Muscle layer of duodenum (tissue), 2 donors: ENCODE data around the gene CHIT1.

Source experiments
- H3K27ac ChIP-seq: one replicate; pipeline ENCODE4 v1.7.0; 2013; ENCODE audit warnings: mild to moderate bottlenecking, low read length
- H3K27me3 ChIP-seq: one replicate; pipeline ENCODE4 v1.7.0; 2013; ENCODE audit warnings: low read depth, mild to moderate bottlenecking, control low read depth, low read length
- H3K36me3 ChIP-seq, 2 donors: one replicate each; pipeline ENCODE4 v1.7.0; 2013; ENCODE audit warnings: low read length in 2 of 2, control low read depth in 1 of 2, mild to moderate bottlenecking in 1 of 2; ENCODE audit not compliant: insufficient read depth in 2 of 2, control insufficient read depth in 1 of 2
- H3K4me1 ChIP-seq, 2 donors: one replicate each; pipeline ENCODE4 v1.7.0; 2013; ENCODE audit warnings: low read length in 2 of 2, mild to moderate bottlenecking in 2 of 2, control low read depth in 1 of 2, moderate library complexity in 1 of 2; ENCODE audit not compliant: insufficient read depth in 2 of 2, control insufficient read depth in 1 of 2
- H3K4me3 ChIP-seq, 2 donors: one replicate each; pipeline ENCODE4 v1.7.0; 2013; ENCODE audit warnings: low read length in 2 of 2, low read depth in 1 of 2, mild to moderate bottlenecking in 1 of 2
- H3K9me3 ChIP-seq, 2 donors: one replicate each; pipeline ENCODE4 v1.7.0; 2013; ENCODE audit warnings: low read length in 2 of 2, control low read depth in 1 of 2, mild to moderate bottlenecking in 1 of 2; ENCODE audit not compliant: control insufficient read depth in 1 of 2
- donor health status: healthy.

CHIT1 gene

DNA sequence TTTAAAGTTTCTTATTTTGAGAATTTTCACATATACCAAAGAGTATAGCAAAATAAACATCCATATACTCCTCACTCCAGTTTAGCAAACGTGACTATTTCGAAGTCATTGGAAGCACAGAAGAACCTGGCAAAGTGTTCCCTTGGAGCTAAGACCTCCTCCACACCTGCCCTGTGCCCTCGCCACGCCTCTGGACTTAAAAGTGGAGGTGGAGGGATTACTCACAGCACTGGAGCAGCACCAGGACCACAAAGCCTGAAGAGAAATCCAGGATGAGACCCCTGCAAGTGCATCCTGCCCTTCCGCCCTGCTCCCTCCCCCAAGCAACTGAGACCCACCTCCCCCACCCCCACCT is 43.4 kb downstream of the CHIT1 start:
- Histone ChIP-seq H3K27ac (no peak overlapping the region), H3K4me3 (no peak overlapping the region), H3K36me3 (no peaks in the 10 kb centered on the region)

DNA sequence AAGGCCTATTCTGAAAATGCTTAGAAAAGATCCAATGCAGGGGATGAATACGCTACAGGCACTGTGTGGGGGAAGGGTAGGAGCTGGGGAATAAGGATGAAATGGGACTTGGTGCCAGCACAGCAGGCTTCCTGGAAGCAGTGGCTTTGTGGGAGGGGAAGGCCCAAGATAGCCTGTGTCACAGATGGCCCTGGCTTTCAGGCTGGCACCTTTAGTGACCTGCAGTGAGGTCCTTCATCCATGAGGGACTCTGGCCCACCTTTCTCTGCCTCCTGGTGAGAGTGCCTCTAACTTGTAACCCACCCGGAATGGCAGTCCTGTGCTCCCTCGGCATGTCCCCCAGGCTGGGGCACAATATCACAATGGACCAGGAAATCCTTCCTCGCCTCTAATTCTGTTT is 43.9 kb downstream of the CHIT1 start:
- Histone ChIP-seq H3K27me3 (no peaks in the 10 kb centered on the region), H3K4me3 (no peak overlapping the region), H3K36me3 (no peaks in the 10 kb centered on the region), H3K27ac (no peak overlapping the region), H3K4me1 (peaks cover 0 to 10% of the 10 kb centered on the region in 2 donors), H3K9me3 (no peaks in the 10 kb centered on the region)

More for the DNA sequence above, 43.4 kb downstream of the CHIT1 start:
- Histone ChIP-seq H3K4me1 (peaks cover 0 to 10% of the 10 kb centered on the region in 2 donors), H3K27me3 (no peaks in the 10 kb centered on the region), H3K9me3 (no peaks in the 10 kb centered on the region)

DNA sequence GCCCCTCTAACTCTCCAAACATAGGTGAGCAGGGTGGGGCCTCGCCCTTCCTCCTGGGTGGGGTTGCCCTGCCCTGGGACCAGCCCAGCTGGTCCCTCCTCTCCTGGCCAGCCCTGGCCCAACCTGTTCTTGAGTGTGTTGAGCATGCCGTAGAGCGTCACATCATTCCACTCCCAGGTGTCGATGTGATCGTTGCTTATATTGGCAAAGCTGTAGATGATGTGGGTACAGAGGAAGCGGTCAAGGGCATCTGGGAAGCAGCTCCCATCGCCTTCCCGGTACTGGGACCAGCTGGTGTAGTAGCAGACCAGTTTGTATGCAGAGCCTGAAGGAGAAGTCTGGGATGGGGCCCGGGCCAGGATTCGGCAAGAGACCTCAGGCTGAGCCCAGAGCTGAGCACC is 44.4 kb downstream of the CHIT1 start:
- Histone ChIP-seq H3K36me3 (no peaks in the 10 kb centered on the region), H3K27ac (no peak overlapping the region), H3K4me3 (no peak overlapping the region), H3K9me3 (no peaks in the 10 kb centered on the region), H3K27me3 (no peaks in the 10 kb centered on the region), H3K4me1 (peaks cover 0 to 10% of the 10 kb centered on the region in 2 donors)

DNA sequence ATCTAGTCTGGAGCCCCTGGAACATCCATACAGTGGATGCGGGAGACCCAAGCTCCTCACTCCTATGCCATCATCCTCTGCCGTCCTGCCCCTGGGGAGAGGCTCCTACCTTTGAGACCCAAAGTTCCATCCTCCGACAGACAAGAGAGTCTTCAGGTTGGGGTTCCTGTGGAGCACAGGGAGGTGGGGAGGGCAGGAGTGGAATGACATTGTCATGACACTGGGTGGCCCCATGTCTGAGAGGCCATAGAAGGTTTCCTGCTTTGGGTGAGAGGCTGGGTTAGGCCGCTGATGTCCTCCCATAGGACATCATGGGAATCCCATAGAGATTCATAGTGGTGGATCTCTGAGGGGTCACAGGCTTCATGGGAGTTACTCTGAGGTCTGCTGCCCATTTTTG is 45.0 kb downstream of the CHIT1 start:
- H3K27me3 ChIP-seq: no peaks in the 10 kb centered on the region
- H3K4me3 ChIP-seq: no peak overlapping the region

DNA sequence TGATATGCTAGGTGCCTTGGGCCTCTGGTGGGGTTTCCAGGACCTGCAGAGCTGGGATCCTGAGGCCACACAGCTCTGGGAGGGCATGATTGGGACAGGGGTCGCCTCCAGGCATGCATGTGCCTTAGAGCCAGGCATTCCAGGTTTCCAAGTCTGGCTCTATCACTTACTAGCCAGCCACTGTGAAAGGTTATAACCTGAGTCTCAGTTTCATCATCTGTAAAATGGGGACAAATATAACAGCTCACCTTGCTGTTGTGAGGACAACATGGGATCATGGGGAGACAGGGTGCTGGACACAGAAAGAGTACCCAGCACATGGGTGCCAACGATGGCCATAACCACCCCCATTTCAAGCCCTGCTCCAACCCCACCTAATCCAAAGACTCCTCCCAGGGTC is 45.6 kb downstream of the CHIT1 start:
- Histone ChIP-seq H3K27ac (no peak overlapping the region), H3K4me3 (no peak overlapping the region), H3K36me3 (no peaks in the 10 kb centered on the region), H3K9me3 (no peaks in the 10 kb centered on the region), H3K27me3 (no peaks in the 10 kb centered on the region), H3K4me1 (peaks cover 0 to 10% of the 10 kb centered on the region in 2 donors)

More for the DNA sequence above, 45.0 kb downstream of the CHIT1 start:
- no peaks in the 10 kb centered on the region for H3K9me3 ChIP-seq
- no peaks in the 10 kb centered on the region for H3K36me3 ChIP-seq
- H3K27ac ChIP-seq: no peak overlapping the region
- H3K4me1 ChIP-seq: peaks cover 0 to 10% of the 10 kb centered on the region in 2 donors

DNA sequence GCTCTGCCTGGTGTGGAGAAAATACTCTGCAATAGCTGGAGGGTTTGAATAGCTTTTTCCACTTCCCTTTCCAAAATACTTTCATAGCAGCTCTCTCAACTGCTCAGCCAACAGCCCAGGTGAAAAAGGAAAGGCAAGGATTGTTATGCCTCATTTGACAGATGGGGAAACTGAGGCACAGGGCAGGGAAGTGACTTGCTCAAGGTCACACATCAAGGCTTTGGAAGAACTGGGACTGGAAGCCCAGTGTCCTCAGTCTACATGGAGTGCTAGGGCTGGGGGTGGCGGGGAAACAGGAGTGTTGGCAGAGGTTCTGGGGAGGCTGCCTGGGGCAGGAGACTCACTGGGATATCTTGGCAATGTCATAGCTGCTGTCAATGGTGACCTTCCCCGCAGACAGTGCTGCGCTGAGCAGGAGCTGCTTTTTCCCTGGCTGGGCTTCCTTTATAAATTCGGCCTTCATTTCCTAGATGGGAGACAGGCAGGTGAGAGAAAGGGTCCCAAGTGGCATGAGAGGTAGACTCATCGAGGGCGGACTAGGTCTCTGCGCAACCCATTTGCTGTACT is 47.0 kb downstream of the CHIT1 start:
- Histone ChIP-seq H3K9me3 (no peaks in the 10 kb centered on the region), H3K27me3 (no peaks in the 10 kb centered on the region), H3K27ac (no peak overlapping the region), H3K4me3 (no peak overlapping the region), H3K4me1 (peaks cover 0 to 9% of the 10 kb centered on the region in 2 donors), H3K36me3 (no peaks in the 10 kb centered on the region)

DNA sequence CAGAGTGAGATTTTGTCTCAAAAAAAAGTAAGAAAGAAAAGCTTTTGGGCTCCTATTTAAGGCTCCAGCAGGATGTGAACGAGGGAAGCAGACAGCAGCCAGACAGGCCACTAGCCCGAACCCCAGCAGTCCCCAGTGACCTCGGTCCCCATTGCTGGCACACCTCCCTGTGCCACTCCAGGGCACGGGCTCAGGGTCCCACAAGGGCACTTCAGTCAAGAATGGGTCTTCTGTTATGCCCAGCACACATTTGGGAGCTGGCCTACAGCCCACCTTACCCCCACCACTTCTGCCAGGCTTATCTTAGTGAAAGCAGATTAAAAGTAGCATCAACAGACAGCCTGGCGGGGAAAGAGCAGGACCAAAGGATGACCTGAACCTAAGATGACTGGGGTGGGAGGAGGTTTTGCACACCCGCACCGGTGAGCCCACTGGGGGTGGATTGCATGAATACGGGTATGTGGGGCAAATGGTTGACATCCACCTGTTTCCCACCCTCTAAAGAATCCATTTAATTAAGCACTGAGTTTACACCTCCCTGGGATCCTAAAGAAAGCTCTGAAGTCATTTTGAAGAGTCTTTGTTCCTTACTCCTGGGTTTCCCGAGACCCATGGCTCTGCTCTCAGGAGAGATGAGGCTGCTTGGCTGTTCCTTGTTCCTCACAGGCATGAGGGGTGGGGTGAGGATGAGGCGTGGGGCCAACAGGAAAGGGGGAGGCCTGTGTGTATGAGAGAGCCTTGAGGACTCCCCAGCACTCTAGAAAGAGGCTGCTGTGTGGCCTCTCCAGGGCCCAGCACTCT is 47.7 kb downstream of the CHIT1 start:
- Histone ChIP-seq H3K4me3 (no peak overlapping the region), H3K27me3 (no peaks in the 10 kb centered on the region), H3K4me1 (peaks cover 0 to 2% of the 10 kb centered on the region in 2 donors), H3K9me3 (no peaks in the 10 kb centered on the region), H3K27ac (no peak overlapping the region), H3K36me3 (no peaks in the 10 kb centered on the region)

DNA sequence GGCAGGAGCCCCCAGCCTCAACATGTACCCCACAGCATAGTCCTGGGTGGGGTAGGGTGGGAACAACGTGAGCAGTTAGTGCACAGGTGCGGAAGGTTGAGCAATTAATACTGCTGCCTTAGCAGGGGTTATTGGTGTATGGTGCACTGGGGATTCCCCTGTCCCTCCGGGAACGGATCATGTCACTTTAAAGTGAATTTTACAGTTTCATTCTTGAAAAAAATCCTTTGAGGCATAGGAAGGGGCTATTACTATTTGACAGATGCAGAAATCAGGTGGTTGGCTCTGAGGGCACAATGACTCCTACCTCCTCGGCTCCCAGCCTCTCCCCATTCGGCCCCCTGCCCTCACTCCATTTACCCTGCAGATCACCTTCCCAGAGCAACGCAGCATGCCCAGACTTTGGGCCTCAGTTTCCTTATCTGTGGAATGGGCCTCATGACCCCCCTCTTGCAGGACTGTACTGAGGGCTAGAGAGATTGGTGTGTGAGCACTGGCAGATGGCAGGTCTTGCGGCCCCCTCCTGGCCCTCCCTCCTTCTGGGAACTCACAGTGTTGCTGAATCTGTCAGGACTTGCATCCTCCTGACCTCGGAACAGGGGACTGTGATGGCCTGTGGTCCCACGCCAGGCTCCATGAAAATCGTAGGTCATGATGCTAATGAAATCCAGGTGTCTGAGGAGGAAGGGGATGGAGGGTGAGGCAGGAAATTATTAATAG is 48.7 kb downstream of the CHIT1 start:
- no peaks in the 10 kb centered on the region for H3K4me1 ChIP-seq
- H3K4me3 ChIP-seq: no peak overlapping the region
- no peaks in the 10 kb centered on the region for H3K36me3 ChIP-seq
- H3K27me3 ChIP-seq: no peaks in the 10 kb centered on the region
- H3K27ac ChIP-seq: no peak overlapping the region
- no peaks in the 10 kb centered on the region for H3K9me3 ChIP-seq

DNA sequence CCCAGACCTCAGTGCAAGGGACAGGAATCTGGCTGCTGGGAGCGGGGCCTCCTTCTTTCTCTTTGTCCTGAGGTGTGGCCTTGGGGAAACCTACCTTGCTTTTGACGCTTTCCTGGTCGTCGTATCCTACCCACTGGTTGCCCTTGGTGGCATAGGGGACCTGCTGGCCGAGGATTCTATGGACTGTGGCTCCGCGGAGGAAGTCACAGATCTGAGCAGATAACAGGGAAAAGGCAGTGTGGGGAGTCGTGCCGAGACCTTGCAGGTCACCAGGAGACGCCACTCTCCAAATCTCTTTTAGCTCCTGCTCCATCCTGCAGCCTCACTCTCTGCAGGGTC is 49.8 kb downstream of the CHIT1 start:
- no peaks in the 10 kb centered on the region for H3K9me3 ChIP-seq
- no peak overlapping the region for H3K27ac ChIP-seq
- H3K4me3 ChIP-seq: no peak overlapping the region
- no peaks in the 10 kb centered on the region for H3K4me1 ChIP-seq
- H3K27me3 ChIP-seq: no peaks in the 10 kb centered on the region
- H3K36me3 ChIP-seq: no peaks in the 10 kb centered on the region

DNA sequence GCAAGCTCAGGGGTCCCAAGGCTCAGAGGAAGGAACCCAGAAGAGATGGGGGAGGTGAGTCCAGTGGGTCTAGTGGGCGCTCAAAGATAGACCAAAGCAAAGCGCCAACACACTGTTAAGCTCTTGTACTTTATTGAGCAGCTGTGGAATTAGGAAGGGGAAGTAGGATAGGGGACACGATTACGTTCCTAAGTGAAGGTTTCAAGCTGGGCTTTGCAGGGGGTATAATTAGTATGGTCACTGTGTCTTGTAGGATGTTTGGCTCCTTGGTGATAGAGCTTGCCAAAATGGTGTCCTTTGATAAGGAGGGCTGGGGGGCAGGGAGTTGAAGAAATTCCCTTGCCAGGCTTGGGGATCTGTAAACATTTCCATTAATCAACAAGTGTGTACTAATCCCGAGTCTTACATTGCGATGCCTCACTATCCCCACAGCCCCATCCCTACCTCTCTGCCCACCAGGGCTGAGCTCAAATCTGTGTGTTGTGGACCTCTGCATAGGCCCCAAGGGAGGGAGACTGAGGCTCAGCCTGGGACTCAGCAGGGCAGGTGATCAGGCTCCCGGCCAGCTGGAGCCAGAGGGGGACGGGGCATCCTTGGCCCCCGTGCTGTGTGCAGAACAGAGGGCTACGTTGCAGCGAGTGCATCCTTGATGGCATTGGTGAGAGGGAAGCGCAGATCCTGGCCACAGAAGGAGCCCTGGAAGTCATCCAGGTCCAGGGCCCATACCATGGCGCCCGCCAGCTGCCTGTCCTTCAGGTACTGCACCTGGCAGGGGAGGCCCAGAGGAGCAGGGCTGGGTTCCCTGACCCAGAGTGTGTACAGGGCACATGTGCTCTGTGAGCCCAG is 50.4 kb downstream of the CHIT1 start:
- Histone ChIP-seq H3K36me3 (no peaks in the 10 kb centered on the region), H3K4me1 (no peaks in the 10 kb centered on the region), H3K27ac (no peak overlapping the region), H3K9me3 (no peaks in the 10 kb centered on the region), H3K27me3 (no peaks in the 10 kb centered on the region), H3K4me3 (no peak overlapping the region)

DNA sequence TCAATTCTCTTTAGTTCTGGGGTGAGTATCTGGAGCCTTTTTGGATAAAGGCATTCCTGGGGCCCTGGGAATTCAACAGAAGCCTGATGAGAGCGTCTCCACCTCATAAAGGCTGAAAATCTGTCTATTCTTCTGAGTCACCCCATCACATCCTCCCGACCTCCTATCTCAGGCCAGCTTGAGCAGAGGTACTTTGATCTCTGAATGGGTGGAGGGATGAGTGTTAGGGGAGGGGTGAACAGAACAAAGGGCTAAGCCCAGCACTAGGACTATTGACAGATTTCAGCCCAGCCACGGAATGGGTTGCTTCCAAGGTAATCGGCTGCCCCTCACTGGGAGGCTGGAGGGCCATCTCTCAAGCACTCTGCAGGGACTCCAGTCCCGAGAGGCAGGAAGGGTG is 51.4 kb downstream of the CHIT1 start:
- Histone ChIP-seq H3K27ac (no peak overlapping the region), H3K4me3 (no peak overlapping the region), H3K36me3 (no peaks in the 10 kb centered on the region), H3K27me3 (no peaks in the 10 kb centered on the region), H3K4me1 (no peaks in the 10 kb centered on the region), H3K9me3 (no peaks in the 10 kb centered on the region)
